Measurements from ENCODE around the gene GJB1.
"Not testable (repeated sequence)": the region's sequence is repeated elsewhere in the genome, so short reads cannot be mapped to it uniquely, and the experiment has no call there.

GJB1 gene

GRCh38 chrX:71256856-71257255 lies 33.8 kb downstream of the GJB1 start:
- DNase-seq: no peak

DNA sequence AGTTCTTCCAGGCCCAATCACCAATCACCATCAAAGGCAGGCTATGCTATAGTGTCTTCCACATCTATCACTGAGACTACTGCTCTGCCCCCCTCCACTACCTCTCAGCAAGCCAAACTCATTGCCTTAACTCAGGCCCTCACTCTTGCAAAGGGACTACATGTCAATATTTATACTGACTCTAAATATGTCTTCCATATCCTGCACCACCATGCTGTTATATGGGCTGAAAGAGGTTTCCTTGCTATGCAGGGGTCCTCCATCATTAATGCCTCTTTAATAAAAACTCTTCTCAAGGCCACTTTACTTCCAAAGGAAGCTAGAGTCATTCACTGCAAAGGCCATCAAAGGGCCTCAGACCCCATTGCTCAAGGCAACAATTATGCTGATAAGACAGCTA lies 45.6 kb downstream of the GJB1 start:
- not testable (repeated sequence) for DNase-seq

DNA sequence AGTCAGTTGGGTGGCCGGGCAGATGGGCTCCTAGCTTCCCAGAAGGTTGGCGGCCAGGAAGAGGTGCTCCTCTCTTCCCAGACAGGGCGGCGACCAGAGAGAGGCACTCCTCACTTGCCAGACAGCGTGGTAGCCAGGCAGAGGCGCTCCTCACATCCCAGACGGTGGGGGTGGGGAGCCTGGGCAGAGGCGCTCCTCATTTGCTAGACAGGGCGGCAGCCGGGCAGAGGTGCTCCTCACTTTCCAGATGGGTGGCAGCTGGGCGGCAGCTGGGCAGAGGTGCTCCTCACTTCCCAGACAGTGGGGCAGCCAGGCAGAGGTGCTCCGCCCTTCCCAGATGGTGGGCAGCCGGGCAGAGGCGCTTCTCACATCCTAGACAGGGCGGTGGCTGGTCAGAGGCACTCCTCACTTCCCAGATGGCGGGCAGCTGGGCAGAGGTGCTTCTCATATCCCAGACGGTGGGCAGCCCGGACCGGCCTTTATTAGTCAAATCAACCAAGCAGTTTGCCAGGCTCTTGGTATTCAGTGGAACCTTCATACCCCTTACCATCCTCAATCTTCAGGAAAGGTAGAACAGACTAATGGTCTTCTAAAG lies 46.9 kb downstream of the GJB1 start:
- no peak for DNase-seq

DNA sequence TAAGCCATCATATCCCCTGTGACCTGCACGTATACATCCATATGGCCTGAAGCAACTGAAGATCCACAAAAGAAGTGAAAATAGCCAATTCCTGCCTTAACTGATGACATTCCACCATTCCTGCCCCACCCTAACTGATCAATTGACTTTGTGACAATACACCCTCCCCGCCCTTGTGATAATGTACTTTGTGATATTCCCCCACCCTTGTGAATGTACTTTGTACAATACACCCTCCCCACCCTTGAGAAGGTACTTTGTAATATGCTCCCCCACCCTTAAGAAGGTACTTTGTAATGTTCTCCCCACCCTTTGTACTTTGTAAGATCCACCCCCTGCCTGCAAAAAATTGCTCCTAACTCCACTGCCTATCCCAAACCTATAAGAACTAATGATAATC lies 49.3 kb downstream of the GJB1 start:
- not testable (repeated sequence) for DNase-seq
